GM23248 (cell line): ENCODE measurements around the gene RHCE.
"Not testable (repeated sequence)": the region's sequence is repeated elsewhere in the genome, so short reads cannot be mapped to it uniquely, and the experiment has no call there.

Experiments used
- EZH2 ChIP-seq: fragments of 200-600 bp; sonication (generic); IDR thresholded peaks from 2 replicates; pipeline ENCODE4 v1.6.1; 2018; ENCODE audit warnings: antibody characterized with exemption, mild to moderate bottlenecking; ENCODE audit not compliant: insufficient read depth, poor library complexity, severe bottlenecking
- EZH2phosphoT487 ChIP-seq: fragments of 200-600 bp; sonication (generic); IDR thresholded peaks from 2 replicates; pipeline ENCODE4 v1.6.1; 2018; ENCODE audit warnings: antibody characterized with exemption, moderate library complexity, mild to moderate bottlenecking, low read depth; ENCODE audit not compliant: insufficient read depth

- TF ChIP-seq EZH2, EZH2phosphoT487: not testable (repeated sequence)
These were observed 91.8 kb downstream of the RHCE start for GRCh38 chr1:25328791-25329185.
